Inflammatory macrophage treated with lipopolysaccharide for 4 hours (primary cell): ENCODE measurements around the gene ATOH8.
"Not testable (repeated sequence)": the region's sequence is repeated elsewhere in the genome, so short reads cannot be mapped to it uniquely, and the experiment has no call there.

ENCODE experiments used
- DNase-seq: peaks from one replicate; pipeline ENCODE4 v3.0.0-alpha.2; 2020

ATOH8 gene

GRCh38 chr2:85753525-85754312 lies at the start of gene ATOH8:
TSS of gene ATOH8 (plus strand) at chr2:85753991. CDS start at chr2:85754190, 199 bp downstream.
- DNase-seq = peak; percentile 42

DNA sequence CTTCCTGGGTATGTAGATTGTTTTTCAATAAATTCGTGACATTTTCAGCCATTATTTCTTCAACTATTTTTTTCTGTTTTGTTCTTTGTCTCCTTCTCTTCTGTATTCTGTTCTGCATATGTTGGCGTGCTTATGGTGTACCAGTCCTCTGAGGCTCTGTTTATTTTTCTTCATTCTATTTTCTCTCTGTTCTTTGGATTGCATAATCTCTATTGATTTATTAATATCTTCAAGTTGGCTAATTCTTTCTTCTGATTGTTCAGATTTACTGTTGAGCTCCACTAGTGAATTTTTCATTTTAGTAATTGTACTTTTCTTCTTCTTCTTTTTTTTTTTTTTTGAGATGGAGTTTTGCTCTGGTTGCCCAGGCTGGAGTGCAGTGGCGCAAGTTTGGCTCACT lies 49.8 kb upstream of the ATOH8 start:
- no peak for DNase-seq

GRCh38 chr2:85704800-85705679 lies 48.8 kb upstream of the ATOH8 start:
- peak; percentile 81 for DNase-seq

DNA sequence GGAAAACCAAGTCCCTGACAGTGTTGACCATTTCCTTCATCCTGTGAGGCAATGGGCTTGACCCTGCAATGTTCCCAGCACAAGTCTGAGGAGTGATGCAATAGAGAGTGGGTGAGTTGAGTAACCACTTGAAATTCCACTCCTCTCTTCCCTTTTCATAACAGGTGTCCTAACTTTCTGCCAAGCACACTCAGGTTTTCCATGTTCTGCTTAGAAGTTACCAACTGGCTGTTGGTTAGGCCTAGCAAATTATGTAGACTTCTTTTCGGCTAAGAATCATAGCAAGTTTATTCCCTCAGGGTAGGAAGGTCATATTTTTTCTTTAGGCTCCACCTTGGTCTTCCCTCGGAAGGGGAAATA lies 48.1 kb upstream of the ATOH8 start:
- DNase-seq = peak; percentile 91

- DNase-seq = no peak
Measured at GRCh38 chr2:85706063-85706462, 47.7 kb upstream of the ATOH8 start.

GRCh38 chr2:85706599-85707296 lies 47.0 kb upstream of the ATOH8 start:
- peak; percentile 96 for DNase-seq

DNA sequence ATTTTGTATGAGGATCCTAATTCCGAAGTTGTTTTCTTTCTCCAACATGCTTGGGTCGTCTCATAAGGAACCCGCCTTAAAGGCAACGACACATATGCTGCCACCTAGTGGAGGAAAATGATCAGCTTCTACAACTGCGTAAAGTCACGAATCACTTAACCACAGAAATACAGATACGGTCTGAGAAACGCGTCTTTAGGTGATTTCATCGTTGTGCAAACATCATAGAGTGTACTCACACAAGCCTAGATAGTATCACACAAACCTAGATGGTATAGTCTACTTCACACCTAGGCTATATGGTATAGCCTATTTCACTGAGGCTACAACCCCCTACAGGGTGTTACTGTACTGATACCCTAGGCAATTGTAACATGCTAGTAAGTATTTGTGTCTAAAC lies 46.5 kb upstream of the ATOH8 start:
- peak; percentile 91 for DNase-seq

GRCh38 chr2:85708641-85709040 lies 45.1 kb upstream of the ATOH8 start:
- no peak for DNase-seq

GRCh38 chr2:85709401-85709811 lies 44.4 kb upstream of the ATOH8 start:
- DNase-seq = peak; percentile 59

GRCh38 chr2:85710687-85711577 lies 42.9 kb upstream of the ATOH8 start:
- peak; percentile 26 for DNase-seq

GRCh38 chr2:85711578-85712060 lies 42.2 kb upstream of the ATOH8 start:
- DNase-seq = no peak

DNA sequence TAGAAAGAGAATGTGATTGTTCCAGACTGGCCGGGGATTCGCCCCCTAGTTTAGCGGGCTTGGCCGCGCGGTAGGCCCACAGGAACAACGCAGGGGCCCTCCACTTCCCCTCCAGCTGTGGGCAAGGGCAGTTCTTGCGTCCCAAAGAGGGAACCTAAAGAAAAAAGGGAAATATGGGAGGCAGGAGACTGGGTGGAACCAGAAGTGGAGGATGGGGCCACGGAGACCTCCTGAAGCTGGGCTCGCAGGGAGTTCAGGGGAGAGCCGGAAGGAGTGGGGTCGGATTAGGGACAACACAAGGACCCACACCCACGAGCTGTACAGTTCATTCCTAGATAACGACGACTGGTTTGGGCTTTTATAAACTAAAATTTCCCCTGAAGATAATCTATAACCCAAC lies 41.5 kb upstream of the ATOH8 start:
- peak; percentile 79 for DNase-seq

- DNase-seq = peak; percentile 72
Measured at GRCh38 chr2:85712849-85713612, 40.8 kb upstream of the ATOH8 start.

DNA sequence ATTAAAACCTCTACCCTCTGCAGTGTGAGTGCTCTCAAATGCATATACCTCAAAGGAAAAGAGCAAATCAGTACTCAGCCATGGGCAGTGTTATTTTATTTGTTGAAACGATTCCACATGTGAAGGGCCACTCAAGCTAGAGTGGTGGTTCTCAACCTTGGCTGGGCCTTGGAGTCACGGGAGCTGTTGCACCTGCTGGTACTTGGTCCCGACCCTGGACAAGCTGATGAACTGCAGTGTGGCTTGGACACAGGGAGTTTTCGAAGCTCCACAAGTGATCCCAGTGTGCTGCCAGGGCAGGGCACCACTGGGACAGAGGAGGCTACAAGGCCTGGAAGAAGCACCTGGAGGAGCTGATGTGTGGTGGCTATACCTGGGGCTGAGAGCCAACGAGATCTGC lies 40.0 kb upstream of the ATOH8 start:
- no peak for DNase-seq

- DNase-seq = not testable (repeated sequence)
Measured at GRCh38 chr2:85714421-85714820, 39.4 kb upstream of the ATOH8 start.

- no peak for DNase-seq
Measured at GRCh38 chr2:85714841-85715240, 39.0 kb upstream of the ATOH8 start.

- peak; percentile 46 for DNase-seq
Measured at GRCh38 chr2:85716346-85716914, 37.4 kb upstream of the ATOH8 start.

DNA sequence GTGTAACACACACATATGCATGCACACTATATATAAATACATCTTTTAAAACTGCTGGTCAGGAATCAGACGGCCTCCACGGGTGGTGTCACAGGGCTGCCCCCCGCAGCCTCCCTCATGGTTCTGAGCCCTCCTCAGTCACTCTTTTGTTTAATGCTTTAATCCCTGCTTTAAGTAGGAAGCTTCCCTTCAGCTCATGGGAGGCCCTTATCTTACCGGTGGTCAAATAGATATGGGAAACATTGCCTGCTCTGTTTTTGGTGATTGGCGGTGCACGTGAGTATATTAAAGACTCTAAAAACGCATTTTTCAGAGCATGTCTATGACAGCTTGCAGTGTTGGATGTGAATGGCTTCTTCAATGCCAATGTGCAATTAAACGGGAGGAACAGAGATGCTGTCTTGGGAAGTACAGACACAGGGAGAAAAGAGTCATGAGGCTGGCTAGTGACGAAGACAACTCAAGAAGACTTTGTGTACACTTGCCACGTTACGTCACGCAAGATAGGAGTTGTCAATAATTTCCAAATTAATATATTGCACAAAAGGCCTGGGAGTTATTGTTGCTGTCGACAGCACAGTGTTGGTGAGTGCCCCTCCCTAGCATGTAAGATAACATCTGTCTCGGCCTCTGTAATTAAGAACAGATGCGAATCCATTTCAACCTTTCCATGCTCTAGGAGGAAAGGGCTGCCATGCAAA lies 36.3 kb upstream of the ATOH8 start:
- no peak for DNase-seq

DNA sequence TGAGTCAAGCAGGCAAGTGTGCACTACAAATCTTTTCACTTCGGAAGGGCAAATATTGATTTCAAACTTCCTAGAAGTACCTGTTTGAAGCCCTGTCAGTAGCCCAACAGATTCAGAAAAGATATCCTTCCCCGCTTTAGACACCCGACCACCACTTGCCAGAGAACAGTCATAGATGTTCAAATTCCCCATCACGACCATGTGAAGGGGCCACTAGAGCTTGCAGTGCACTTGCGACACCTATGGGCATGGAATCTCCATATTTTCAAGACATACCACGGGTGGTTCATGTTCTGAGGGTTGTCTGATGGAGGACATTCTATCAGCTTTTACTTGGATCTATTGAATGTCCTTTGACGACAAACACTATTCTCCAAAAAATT lies 35.8 kb upstream of the ATOH8 start:
- DNase-seq = peak; percentile 46

DNA sequence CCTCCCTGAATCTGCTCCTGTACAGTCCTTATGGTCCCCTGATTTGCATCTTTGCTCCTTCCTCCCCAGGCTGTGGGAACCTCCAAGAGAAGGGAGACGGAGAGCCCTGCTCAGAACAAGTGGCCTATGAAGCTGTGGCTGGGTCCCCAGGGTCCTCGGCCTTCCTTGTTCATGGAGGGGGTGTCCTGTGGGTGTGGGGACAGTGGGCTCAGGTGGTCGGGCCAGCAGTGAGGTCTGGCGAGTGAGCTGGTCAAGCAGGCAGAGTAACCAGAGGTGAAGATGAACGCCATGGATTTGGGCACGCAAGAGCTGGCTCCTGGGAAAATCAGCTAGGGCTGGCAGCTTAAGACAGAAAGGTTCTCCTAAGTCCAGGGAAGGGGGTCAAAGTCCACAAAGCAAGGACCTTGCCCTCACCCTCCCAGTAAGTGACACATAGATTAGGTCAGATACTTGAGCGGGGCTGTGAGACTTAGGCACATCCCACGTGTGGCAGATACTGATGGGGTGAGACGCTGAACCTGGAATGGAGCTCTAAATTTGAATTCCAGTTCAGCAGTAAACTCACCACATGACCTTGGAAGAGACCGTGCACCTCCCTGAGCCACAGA lies 34.8 kb upstream of the ATOH8 start:
- DNase-seq = no peak
